Esophagus muscularis mucosa (tissue), 4 donors: ENCODE data around the gene IPP. TPM values are rescaled to one million over a fixed set of nuclear protein-coding genes. Genes with fewer than 3 reads are reported as not detected.

Experiments used
- DNase-seq: peaks from one replicate; pipeline ENCODE4 v3.0.0-alpha.2; 2017; ENCODE audit errors: extremely low spot score
- H3K27ac ChIP-seq, 4 donors: fragments of 200-600 bp; sonication (generic); replicated peaks in 1 of 4; 1 replicate in 3 of 4; 2 replicates in 1 of 4; pipeline ENCODE4 v1.5.1; 2016 to 2019; ENCODE audit warnings: mild to moderate bottlenecking in 1 of 4
- H3K27me3 ChIP-seq, 4 donors: fragments of 200-600 bp; sonication (generic); one replicate each; pipeline versions ENCODE4 v1.5.1 to v1.6.0; 2016 to 2019
- H3K36me3 ChIP-seq, 4 donors: fragments of 200-600 bp; sonication (generic); one replicate each; pipeline ENCODE4 v1.5.1; 2016 to 2019
- H3K4me1 ChIP-seq, 4 donors: fragments of 200-600 bp; sonication (generic); one replicate each; pipeline ENCODE4 v1.5.1; 2016 to 2019
- H3K4me3 ChIP-seq, 4 donors: fragments of 200-600 bp; sonication (generic); 1 replicate in 2 of 4; 2 replicates in 2 of 4; pipeline ENCODE4 v1.5.1; 2016 to 2019; ENCODE audit warnings: mild to moderate bottlenecking in 4 of 4, moderate library complexity in 1 of 4
- H3K9me3 ChIP-seq, 4 donors: fragments of 200-600 bp; sonication (generic); 1 replicate in 3 of 4; 2 replicates in 1 of 4; pipeline ENCODE4 v1.5.1; 2016 to 2019
- EP300 ChIP-seq: sonication (generic); formaldehyde crosslinking; IDR thresholded peaks from one replicate; pipeline ENCODE4 v1.6.1; 2017; ENCODE audit warnings: antibody characterized with exemption
- POLR2A ChIP-seq: fragments of 450-650 bp; IDR thresholded peaks from one replicate; pipeline ENCODE4 v1.6.1; 2017; ENCODE audit warnings: antibody characterized with exemption, moderate library complexity, mild to moderate bottlenecking, low read depth
- POLR2AphosphoS5 ChIP-seq, 2 donors: sonication (generic); formaldehyde crosslinking; IDR thresholded peaks; one replicate each; pipeline ENCODE4 v1.6.1; 2017; ENCODE audit warnings: antibody characterized with exemption in 2 of 2
- WGBS: methylation state at CpG from one replicate; pipeline ENCODE4 v1.1.5; 2018; 5-methylcytosine and 5-hydroxymethylcytosine counted together
- intact Hi-C: fragments of 100-400 bp; cut with DNase I; formaldehyde crosslinking; loops from one replicate; pipeline ENCODE4 v1.15.1; 2023
- total RNA-seq, 4 donors: library from RNA; depleted of rRNA; stranded (reverse); fragments of >200 nt; gene quantifications; one replicate each; pipeline versions ENCODE4 v1.1.0 to v1.2.1, GENCODE V29; 2016
- TF ChIP-seq, protein P1 (sequence below), 3 experiments: fragments of 200-600 bp in 2 of 3; fragments of 450-650 bp in 1 of 3; sonication (generic) in 2 of 3; IDR thresholded peaks; one replicate each; pipeline ENCODE4 v1.5.1; 2017 to 2019; ENCODE audit warnings: antibody characterized with exemption in 3 of 3, mild to moderate bottlenecking in 2 of 3, moderate library complexity in 1 of 3

Gene IPP
- total RNA-seq, 4 donors from 2014 or later = 6.0 to 14.1 (median 10.7) TPM

- no peaks in the 10 kb centered on the region for H3K27me3 ChIP-seq
- peaks cover 0 to 4% (median 0%) of the 10 kb centered on the region in 4 donors for H3K36me3 ChIP-seq
- no peak for TF ChIP-seq EP300
- TF ChIP-seq, protein P1, sequence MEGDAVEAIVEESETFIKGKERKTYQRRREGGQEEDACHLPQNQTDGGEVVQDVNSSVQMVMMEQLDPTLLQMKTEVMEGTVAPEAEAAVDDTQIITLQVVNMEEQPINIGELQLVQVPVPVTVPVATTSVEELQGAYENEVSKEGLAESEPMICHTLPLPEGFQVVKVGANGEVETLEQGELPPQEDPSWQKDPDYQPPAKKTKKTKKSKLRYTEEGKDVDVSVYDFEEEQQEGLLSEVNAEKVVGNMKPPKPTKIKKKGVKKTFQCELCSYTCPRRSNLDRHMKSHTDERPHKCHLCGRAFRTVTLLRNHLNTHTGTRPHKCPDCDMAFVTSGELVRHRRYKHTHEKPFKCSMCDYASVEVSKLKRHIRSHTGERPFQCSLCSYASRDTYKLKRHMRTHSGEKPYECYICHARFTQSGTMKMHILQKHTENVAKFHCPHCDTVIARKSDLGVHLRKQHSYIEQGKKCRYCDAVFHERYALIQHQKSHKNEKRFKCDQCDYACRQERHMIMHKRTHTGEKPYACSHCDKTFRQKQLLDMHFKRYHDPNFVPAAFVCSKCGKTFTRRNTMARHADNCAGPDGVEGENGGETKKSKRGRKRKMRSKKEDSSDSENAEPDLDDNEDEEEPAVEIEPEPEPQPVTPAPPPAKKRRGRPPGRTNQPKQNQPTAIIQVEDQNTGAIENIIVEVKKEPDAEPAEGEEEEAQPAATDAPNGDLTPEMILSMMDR (IDR thresholded peaks at IDR 0.05) = no peak
- TF ChIP-seq POLR2AphosphoS5 (IDR thresholded peaks at IDR 0.05) = no peak
- DNase-seq = no peak
- no peak overlapping the region for H3K4me3 ChIP-seq
- no peak overlapping the region for H3K27ac ChIP-seq
- no peaks in the 10 kb centered on the region for H3K9me3 ChIP-seq
- 80% methylated on average over 8 of the region's 8 CpGs for WGBS
- intact Hi-C loops = no loop called here
- H3K4me1 ChIP-seq = peaks cover 41 to 53% (median 50%) of the 10 kb centered on the region in 4 donors
Measured at GRCh38 chr1:45667321-45668111, 82.9 kb downstream of the IPP start.

DNA sequence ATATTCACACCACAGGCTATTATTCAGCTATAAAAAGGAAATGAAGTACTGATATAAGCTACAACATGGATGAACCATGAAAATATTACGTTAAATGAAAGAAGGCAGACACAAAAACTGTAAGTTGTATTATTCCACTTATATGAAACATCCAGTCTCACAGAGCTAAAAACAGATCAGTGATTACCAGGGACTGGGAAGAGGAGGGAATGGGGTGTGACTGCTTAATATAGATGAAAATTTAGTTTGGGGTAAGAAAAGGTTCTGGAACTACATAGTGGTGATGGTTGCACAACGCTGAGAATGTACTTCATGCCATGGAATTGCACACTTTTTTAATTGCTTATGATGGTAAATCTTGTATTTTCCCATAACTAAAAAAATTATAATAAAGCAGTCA, 83.6 kb downstream of the IPP start:
- 85% methylated on average over 2 of the region's 2 CpGs for WGBS
- intact Hi-C loops = no loop called here
- no peaks in the 10 kb centered on the region for H3K9me3 ChIP-seq
- no peaks in the 10 kb centered on the region for H3K27me3 ChIP-seq
- peaks cover 41 to 56% (median 51%) of the 10 kb centered on the region in 4 donors for H3K4me1 ChIP-seq
- peaks cover 0 to 4% (median 0%) of the 10 kb centered on the region in 4 donors for H3K36me3 ChIP-seq
- no peak for DNase-seq
- no peak overlapping the region for H3K27ac ChIP-seq
- TF ChIP-seq EP300 (no peak), POLR2AphosphoS5 (IDR thresholded peaks at IDR 0.05) (no peak), POLR2A (no peak)
- TF ChIP-seq, protein P1 (IDR thresholded peaks at IDR 0.05) = no peak
- no peak overlapping the region for H3K4me3 ChIP-seq

DNA sequence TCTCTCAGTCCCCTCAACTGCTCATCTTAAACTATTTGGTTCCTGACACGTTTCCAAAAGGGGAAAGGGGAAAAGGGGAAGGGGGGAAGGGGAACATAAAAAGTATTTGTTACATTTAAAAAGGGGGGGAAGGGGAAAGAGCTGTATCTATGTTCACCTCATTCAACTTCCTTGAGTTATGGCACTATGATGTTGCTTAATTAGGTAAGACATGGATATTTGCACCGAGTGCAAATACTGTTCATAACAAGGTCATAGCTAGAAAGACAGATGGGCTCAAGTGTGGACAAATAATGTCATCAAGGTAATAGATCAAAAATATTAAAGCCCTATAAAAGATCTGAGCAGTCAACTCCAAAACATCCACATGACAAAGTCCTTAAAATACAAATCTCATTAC, 90.1 kb downstream of the IPP start:
- H3K9me3 ChIP-seq = no peaks in the 10 kb centered on the region
- H3K4me1 ChIP-seq = peaks cover 0 to 29% (median 12%) of the 10 kb centered on the region in 4 donors
- peaks cover 37 to 61% (median 54%) of the 10 kb centered on the region in 4 donors for H3K36me3 ChIP-seq
- no peak overlapping the region for H3K27ac ChIP-seq
- H3K4me3 ChIP-seq = no peak overlapping the region
- DNase-seq = no peak
- WGBS = 33% methylated on average over 2 of the region's 2 CpGs
- intact Hi-C loops = no loop called here
- TF ChIP-seq POLR2A = no peak
- TF ChIP-seq, protein P1 (IDR thresholded peaks at IDR 0.05) = no peak
- TF ChIP-seq EP300 = no peak
- no peak for TF ChIP-seq POLR2AphosphoS5 (IDR thresholded peaks at IDR 0.05)
- no peaks in the 10 kb centered on the region for H3K27me3 ChIP-seq

DNA sequence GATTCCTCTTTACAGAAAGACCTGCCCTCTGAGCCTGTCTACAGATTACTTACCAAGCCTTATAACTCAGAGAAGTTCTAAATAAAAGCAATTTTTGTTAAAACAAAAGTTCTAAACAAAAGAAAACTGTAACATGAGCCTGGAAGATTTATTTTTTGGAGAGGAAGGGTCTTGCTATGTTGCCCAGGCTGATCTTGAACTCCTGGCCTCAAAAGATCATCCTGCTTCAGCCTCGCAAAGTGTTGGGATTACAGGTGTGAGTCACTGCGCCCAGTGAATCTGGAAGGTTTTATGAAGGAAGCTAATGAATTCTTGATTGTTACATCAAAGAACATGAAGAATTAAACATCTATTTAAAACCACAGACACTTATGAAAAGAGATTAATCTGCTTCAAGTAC, 91.2 kb downstream of the IPP start:
- Histone ChIP-seq H3K27me3 (no peaks in the 10 kb centered on the region), H3K4me1 (peaks cover 0 to 29% (median 12%) of the 10 kb centered on the region in 4 donors), H3K9me3 (no peaks in the 10 kb centered on the region), H3K36me3 (peaks cover 48 to 73% (median 65%) of the 10 kb centered on the region in 4 donors), H3K27ac (no peak overlapping the region), H3K4me3 (no peak overlapping the region)
- intact Hi-C loops = no loop called here
- TF ChIP-seq POLR2AphosphoS5 (IDR thresholded peaks at IDR 0.05) (no peak), EP300 (no peak), POLR2A (no peak)
- TF ChIP-seq, protein P1 (IDR thresholded peaks at IDR 0.05) = no peak
- no peak for DNase-seq
- 89% methylated on average over 2 of the region's 2 CpGs for WGBS
